ENCODE measurements around the gene ADIG. TPM values are rescaled to one million over a fixed set of nuclear protein-coding genes. Genes with fewer than 3 reads are reported as not detected.

ADIG gene
- total and polyA plus RNA-seq, 2 of the 13 experiments (the other 11 are each of a cell fraction or from before 2014, with no cell fraction given), result 0.15 TPM; not detected in 1

DNA sequence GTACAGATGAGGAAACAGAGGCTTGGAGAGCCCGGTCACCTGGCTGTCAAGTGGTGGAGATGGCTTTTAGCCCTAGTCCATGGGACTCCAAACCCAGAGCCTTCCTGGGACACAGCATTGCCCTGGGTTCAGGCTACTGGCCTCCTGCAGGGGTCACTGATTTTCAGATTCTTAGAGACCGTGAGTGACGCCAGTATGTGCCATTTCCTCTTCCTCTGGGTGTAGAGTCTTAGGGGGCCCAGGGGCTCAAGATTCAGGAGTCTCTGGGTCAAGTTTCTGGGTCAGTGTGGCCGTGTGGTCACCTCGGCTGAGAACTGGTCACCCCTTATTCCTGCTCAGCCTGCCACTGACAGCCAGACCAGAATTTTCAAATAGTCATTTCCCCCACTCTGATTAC is 21.2 kb downstream of the ADIG start (continued):
- no peak for TF ChIP-seq KAT8 (CRISPR knock-in tag; IDR thresholded peaks at IDR 0.05)
- TF ChIP-seq SP4 (CRISPR knock-in tag; IDR thresholded peaks at IDR 0.05), result no peak
- TF ChIP-seq, protein P1, sequence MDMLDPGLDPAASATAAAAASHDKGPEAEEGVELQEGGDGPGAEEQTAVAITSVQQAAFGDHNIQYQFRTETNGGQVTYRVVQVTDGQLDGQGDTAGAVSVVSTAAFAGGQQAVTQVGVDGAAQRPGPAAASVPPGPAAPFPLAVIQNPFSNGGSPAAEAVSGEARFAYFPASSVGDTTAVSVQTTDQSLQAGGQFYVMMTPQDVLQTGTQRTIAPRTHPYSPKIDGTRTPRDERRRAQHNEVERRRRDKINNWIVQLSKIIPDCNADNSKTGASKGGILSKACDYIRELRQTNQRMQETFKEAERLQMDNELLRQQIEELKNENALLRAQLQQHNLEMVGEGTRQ (IDR thresholded peaks at IDR 0.05; ENCODE audit: low read depth, low read length), result no peak
- TF ChIP-seq, protein P1 (CRISPR knock-in tag; IDR thresholded peaks at IDR 0.05; ENCODE audit: borderline replicate concordance), result no peak
- no peak for TF ChIP-seq PITX1 (CRISPR knock-in tag; IDR thresholded peaks at IDR 0.05)
- TF ChIP-seq RELA (CRISPR knock-in tag; IDR thresholded peaks at IDR 0.05), result no peak
- TF ChIP-seq ZNF326 (CRISPR knock-in tag; IDR thresholded peaks at IDR 0.05; ENCODE audit: borderline replicate concordance), result no peak
- TF ChIP-seq ZNF10 (CRISPR knock-in tag; IDR thresholded peaks at IDR 0.05; ENCODE audit: borderline replicate concordance, low read depth), result no peak
- TF ChIP-seq TGIF2 (CRISPR knock-in tag; IDR thresholded peaks at IDR 0.05), result no peak
- TF ChIP-seq, protein P2, sequence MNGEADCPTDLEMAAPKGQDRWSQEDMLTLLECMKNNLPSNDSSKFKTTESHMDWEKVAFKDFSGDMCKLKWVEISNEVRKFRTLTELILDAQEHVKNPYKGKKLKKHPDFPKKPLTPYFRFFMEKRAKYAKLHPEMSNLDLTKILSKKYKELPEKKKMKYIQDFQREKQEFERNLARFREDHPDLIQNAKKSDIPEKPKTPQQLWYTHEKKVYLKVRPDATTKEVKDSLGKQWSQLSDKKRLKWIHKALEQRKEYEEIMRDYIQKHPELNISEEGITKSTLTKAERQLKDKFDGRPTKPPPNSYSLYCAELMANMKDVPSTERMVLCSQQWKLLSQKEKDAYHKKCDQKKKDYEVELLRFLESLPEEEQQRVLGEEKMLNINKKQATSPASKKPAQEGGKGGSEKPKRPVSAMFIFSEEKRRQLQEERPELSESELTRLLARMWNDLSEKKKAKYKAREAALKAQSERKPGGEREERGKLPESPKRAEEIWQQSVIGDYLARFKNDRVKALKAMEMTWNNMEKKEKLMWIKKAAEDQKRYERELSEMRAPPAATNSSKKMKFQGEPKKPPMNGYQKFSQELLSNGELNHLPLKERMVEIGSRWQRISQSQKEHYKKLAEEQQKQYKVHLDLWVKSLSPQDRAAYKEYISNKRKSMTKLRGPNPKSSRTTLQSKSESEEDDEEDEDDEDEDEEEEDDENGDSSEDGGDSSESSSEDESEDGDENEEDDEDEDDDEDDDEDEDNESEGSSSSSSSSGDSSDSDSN (CRISPR knock-in tag; IDR thresholded peaks at IDR 0.05), result 0 out of 2 replicates have a peak, but pooled peaks have one; percentile 1
- no peak for TF ChIP-seq PTBP1 (IDR thresholded peaks at IDR 0.05; ENCODE audit: low read depth, low read length, poor library complexity, severe bottlenecking)
- TF ChIP-seq ZNF12 (CRISPR knock-in tag; IDR thresholded peaks at IDR 0.05), result no peak
- TF ChIP-seq ZNF792 (CRISPR knock-in tag; IDR thresholded peaks at IDR 0.05), result no peak
- TF ChIP-seq, protein P3, sequence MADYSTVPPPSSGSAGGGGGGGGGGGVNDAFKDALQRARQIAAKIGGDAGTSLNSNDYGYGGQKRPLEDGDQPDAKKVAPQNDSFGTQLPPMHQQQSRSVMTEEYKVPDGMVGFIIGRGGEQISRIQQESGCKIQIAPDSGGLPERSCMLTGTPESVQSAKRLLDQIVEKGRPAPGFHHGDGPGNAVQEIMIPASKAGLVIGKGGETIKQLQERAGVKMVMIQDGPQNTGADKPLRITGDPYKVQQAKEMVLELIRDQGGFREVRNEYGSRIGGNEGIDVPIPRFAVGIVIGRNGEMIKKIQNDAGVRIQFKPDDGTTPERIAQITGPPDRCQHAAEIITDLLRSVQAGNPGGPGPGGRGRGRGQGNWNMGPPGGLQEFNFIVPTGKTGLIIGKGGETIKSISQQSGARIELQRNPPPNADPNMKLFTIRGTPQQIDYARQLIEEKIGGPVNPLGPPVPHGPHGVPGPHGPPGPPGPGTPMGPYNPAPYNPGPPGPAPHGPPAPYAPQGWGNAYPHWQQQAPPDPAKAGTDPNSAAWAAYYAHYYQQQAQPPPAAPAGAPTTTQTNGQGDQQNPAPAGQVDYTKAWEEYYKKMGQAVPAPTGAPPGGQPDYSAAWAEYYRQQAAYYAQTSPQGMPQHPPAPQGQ (CRISPR knock-in tag; IDR thresholded peaks at IDR 0.05; ENCODE audit: borderline replicate concordance), result no peak
- no peak for TF ChIP-seq TBP (CRISPR knock-in tag; IDR thresholded peaks at IDR 0.05)
- no peak for TF ChIP-seq MTF1 (CRISPR knock-in tag; IDR thresholded peaks at IDR 0.05)
- TF ChIP-seq JUNB (CRISPR knock-in tag; IDR thresholded peaks at IDR 0.05; ENCODE audit: borderline replicate concordance), result no peak
- TF ChIP-seq PCBP1 (IDR thresholded peaks at IDR 0.05; ENCODE audit: borderline replicate concordance, low read depth, low read length), result no peak
- TF ChIP-seq, protein P4, sequence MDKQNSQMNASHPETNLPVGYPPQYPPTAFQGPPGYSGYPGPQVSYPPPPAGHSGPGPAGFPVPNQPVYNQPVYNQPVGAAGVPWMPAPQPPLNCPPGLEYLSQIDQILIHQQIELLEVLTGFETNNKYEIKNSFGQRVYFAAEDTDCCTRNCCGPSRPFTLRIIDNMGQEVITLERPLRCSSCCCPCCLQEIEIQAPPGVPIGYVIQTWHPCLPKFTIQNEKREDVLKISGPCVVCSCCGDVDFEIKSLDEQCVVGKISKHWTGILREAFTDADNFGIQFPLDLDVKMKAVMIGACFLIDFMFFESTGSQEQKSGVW (CRISPR knock-in tag; IDR thresholded peaks at IDR 0.05; ENCODE audit: borderline replicate concordance), result no peak
- TF ChIP-seq ZNF558 (CRISPR knock-in tag; IDR thresholded peaks at IDR 0.05; ENCODE audit: borderline replicate concordance), result 0 out of 2 replicates have a peak, but pooled peaks have one; percentile 52
- no peak for TF ChIP-seq RORA (CRISPR knock-in tag; IDR thresholded peaks at IDR 0.05)
- no peak; the same call in 1 of the 2 replicates for TF ChIP-seq CEBPB (IDR thresholded peaks at IDR 0.05; ENCODE audit: borderline replicate concordance, low read depth, low read length)
- no peak for TF ChIP-seq ZNF292 (CRISPR knock-in tag; IDR thresholded peaks at IDR 0.05; ENCODE audit: borderline replicate concordance, low read depth)
- no peak for TF ChIP-seq ZBTB42 (CRISPR knock-in tag; IDR thresholded peaks at IDR 0.05)
- TF ChIP-seq HDAC6 (IDR thresholded peaks at IDR 0.05; ENCODE audit: low read depth, low read length), result no peak
- no peak for TF ChIP-seq ARNT2 (CRISPR knock-in tag; IDR thresholded peaks at IDR 0.05; ENCODE audit: low read depth)

All from HepG2 (cell line).